Measurements from ENCODE around the gene SMIM41. TPM values are rescaled to one million over a fixed set of nuclear protein-coding genes. Genes with fewer than 3 reads are reported as not detected.

Gene SMIM41
- 0.35 TPM for total RNA-seq
- long read RNA-seq, partial matches to known transcripts, result 0 of 1 reads
- long read RNA-seq, other reads (novel, unspliced or antisense), result 0 of 1 reads

DNA sequence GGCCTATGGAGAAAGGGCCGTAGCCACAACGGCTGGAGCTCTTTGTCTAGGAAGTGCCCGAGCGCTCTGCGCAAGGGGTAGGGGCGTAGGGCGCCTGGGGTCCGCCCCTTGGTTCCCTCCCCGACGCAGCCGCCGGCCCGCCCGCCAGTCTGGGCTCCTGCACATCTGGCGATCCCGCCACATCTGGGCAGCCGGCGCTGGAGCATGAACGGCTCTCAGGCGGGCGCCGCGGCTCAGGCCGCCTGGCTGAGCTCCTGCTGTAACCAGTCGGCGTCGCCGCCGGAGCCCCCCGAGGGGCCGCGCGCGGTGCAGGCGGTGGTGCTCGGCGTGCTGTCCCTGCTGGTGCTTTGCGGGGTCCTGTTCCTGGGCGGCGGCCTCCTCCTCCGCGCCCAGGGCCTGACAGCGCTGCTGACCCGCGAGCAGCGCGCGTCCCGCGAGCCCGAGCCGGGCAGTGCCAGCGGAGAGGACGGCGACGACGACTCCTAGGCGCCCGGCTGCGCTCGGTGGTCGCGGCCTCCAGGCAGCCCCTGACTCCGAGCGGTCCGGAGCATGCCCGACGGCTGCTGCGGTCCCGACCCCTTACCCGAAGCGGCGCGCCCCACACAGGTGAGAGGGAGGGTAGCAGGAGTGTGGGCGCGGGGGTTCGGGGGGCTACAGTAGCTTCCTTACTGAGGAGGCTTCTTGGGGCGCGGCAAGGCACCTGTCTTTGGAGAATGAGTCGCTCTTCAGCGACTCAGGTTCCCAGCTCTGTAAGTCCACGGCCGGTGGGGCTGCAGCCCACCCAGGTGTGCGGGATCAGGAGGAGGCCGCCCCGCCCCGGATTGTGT lies at the start of gene SMIM41:
Gene SMIM41 (plus strand): TSS at position 129 of the 827 bp plus-strand sequence. CDS start 76 bp downstream, at position 205.
- intact Hi-C loops (cut with DNase I), result loop anchor here (5.0 kb wide), 2 partner anchors 52 to 77 kb away; no protein-coding TSS in a partner anchor
- ATAC-seq (ENCODE audit: poor library complexity), result peak; percentile 23
- DNase-seq, result no peak

DNA sequence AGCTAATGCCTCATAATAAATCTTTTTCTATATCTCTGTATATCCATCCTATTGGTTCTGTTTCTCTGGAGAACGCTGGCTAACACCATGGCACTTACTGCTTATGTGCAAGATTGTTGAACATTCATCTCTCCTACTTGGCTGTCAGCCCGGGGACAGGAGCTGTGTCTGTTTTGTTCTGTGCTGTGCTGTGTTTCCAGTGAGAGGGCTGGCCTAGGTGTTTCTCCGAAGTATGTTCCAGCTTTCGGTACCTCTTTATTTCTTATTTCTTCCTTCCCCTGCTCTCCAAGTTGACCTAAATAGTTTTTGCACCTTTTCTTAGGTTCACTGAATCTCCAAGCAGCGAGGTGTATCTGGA lies 47.1 kb upstream of the SMIM41 start:
- peak; percentile 55 for ATAC-seq (ENCODE audit: poor library complexity)

DNA sequence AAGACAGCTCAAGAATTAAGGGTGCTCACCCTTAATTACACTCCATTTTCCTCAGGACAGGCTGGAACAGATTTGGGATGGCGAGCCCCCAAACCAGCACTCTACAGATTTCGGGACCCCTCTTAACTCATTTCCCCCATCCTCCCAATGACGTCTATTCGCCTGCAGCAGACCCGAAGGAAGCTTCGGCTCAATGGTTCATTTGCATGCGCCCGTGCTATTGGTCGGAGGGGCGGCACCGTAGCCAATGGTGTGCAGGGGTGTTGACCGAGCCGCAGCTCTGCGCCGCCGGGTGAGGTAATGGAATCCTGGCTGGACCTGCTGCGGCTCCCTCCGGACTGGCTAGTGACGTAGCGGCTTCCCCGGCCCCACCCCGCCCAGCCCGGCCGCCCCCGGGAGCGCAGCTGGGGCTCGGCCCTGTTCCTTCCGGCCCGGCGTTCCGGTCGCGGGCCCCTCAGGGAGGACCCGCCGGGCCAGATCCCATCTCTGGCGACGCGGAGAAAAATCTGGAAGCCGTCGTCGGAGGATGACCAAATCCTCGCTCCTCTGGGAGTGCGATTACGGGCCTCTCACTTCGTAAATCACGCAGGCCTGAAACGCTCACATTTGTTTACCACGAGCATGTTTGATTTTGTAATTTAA lies 46.6 kb upstream of the SMIM41 start:
- intact Hi-C loops (cut with DNase I), result no loop called here
- peak; percentile 91 for ATAC-seq (ENCODE audit: poor library complexity)
- peak; percentile 98 for DNase-seq

More for the DNA sequence above, 47.1 kb upstream of the SMIM41 start:
- intact Hi-C loops (cut with DNase I), result no loop called here
- peak; percentile 78 for DNase-seq

DNA sequence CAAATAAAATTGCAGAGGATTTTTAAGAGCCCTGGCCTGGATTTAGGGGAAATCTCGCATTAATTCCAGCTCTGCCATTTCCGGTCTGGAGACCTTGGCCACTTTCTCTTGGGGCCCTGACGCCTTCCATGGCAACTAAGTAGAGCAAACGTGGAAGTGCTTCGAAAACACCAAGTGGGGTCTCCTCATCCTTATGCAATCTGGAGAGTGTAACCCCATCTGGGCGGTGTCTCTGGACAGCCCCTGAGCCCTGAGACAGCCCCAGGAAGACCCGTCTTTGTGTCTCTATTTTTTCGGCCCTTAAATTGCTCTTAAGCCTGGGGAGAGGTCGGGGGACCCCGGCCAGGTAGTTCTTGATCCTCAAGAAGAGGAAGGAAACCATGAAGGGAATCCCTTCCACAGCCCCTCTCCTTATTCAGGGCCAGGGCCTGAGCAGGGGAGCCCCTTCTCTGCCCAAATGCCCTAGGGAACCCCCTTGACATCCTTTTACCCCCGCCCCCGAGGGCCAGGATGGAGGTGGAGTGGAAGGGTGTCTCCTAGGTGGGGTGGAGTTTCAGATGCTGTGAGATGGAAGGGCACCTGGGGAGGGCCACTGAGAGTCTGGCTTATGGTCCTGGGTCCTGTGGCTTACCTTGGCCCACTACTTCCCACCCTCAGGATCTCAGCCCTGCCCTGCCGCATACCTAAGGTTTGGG lies 45.9 kb upstream of the SMIM41 start:
- DNase-seq, result no peak
- ATAC-seq (ENCODE audit: poor library complexity), result peak; percentile 0
- intact Hi-C loops (cut with DNase I), result no loop called here

DNA sequence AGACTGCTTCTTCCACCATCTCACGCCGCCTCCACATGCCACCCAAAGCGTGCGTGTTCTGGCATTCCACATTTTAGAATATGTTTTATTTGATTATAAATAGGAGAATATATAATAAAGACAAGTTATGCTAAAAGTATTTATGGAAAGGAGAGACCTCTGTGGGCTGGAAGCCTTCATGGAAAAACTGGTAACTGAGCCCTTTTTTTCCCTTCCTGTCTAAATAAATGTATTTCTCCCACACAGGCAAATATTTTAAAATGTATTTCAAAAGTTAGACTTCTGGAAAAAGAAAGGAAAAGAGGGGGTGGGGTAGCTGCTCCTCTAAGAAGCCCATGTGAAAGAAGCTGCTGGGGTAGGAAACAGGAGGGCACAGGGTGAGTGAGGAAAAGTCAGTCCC lies 44.3 kb upstream of the SMIM41 start:
- intact Hi-C loops (cut with DNase I), result no loop called here
- DNase-seq, result no peak
- no peak for ATAC-seq (ENCODE audit: poor library complexity)

DNA sequence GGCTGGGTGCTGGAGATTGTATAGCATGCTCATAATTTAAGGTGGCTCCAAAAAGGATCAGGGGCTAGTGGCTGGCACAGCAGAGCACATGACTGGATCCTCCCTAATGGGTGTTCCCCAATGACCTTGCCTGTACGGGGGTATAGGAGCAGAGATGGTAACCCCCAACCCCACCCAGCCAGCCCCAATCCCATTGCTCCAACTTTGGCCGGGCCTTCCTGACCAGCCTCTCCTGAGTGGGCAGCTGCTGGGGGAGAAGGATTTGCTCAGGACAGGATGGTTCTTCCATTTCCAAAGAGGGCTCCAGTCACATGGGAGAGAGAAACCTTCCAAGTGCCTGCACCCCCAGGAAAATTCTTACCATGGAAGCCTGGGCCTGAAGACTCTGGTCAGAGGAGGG lies 43.6 kb upstream of the SMIM41 start:
- intact Hi-C loops (cut with DNase I), result no loop called here
- ATAC-seq (ENCODE audit: poor library complexity), result no peak
- DNase-seq, result no peak

DNA sequence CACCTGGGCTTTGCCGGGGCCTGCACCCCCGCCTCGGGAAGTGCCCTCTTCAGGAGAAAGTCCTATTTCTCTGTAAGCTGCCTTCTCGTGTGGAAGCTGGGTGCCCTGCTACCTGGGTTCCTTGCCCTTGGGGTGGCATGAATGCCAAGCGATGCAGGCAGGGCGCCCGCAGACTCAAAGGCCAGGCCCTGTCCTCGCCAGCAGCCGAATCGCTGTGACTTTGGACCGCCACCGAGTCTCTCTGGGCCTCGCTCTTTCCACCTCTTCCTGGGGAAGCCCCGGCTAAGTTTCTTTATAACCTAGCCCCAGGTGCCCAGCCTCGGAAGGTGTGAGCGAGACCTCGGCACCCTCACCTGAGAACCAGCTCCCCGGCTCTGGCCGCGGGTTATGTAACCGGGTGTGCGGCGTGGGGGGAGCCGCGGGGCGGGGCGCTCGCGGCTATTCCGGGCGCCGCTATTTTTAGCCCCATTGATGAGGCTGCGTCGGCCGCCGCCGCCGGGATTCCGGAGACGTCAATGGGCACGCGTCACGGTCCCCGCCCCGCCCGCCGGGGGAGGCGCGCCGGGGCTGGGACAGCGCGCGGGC lies 42.8 kb upstream of the SMIM41 start:
- DNase-seq, result peak; percentile 93
- peak; percentile 71 for ATAC-seq (ENCODE audit: poor library complexity)
- intact Hi-C loops (cut with DNase I), result no loop called here

DNA sequence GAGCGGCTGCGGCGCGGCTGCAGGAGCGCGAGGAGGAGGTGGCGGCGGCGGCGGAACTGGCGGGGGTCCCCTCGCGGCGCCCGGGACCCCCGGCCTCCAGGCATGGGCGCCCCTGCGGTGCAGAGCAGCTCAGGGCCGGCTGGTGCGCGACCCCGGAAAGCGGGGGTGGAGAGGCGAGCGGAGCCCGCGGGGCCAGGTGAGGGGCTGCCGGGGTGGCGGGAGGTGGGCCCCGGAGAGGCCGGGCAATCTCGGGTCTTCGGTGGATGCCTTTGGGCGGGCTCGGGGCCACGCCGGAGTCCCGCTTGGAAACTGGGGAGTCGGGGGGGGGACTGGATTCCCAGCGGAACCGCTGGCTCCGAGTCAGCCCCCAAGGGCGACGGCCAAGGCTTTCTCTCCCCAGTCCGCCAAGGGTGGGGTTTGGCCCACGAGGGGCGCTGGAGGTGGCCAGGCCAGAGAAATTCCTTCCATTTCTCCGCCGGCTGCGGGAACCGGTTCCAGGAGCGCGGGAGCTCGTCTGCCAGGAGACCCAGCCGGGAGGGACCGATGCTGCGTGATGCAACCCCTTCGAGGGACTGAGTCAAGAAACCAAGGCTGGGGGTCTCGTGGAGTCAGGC lies 42.1 kb upstream of the SMIM41 start:
- intact Hi-C loops (cut with DNase I), result no loop called here
- peak; percentile 75 for DNase-seq
- no peak for ATAC-seq (ENCODE audit: poor library complexity)

DNA sequence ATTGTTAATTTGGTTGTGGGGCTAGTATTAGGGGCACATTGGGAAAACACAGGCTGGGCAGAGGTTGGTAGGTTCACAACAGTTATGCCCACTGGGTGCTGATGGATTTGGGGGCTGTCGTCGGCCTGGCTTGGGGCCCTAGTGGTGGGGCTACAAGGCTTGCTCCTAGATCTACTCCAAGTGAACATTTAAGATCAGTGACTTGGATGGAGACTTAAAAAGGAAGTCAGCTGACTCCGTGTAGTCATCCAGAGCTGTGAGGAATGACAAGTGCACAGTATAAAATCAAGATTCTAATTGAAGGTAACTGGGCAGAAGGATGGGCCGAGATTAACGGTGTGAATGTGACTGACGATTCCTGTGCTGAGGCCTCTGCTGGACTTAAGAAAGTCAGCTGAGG lies 41.1 kb upstream of the SMIM41 start:
- ATAC-seq (ENCODE audit: poor library complexity) (no peak), DNase-seq (no peak)
- intact Hi-C loops (cut with DNase I), result no loop called here

DNA sequence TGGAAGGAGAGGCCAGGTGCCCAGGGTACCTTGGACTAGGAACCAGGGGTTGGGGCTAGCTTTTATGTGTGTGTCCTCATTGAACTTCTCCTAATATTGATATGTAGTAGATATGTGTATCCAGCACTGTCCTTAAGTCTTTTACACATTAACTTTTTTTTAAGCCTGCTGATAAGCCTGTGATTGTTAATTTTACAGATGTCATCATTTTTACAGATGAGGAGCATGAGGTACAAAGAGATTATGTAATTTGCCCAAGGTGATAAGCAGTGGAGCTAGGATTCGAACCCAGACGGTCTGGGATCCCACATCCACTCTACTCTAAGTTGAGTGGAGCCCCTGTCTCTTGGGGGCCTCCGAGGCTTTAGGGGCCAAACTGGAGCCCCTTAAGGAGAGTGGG lies 38.5 kb upstream of the SMIM41 start:
- DNase-seq (no peak), ATAC-seq (ENCODE audit: poor library complexity) (no peak)
- intact Hi-C loops (cut with DNase I), result no loop called here

DNA sequence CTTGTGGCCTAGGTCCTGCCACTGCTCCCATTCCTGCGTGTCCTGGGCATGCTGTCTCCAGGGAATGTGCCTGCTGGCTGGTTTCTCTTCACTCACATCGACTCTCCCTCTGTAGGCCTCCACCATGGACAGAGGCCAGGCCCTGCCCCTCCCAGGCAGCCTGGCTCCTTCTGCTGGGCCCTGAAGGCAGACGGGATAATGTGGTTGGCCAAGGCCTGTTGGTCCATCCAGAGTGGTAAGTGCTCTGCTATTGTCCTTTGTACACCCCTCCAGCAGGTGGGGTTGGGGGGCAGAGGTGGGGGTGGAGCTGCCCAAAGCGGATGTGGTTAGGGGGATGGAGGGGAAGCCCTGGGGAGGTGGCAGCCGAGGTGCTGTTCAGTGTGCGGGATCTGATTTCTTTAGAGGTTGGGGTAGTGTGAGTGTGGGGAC lies 37.8 kb upstream of the SMIM41 start:
- intact Hi-C loops (cut with DNase I), result no loop called here
- DNase-seq (peak; percentile 79), ATAC-seq (ENCODE audit: poor library complexity) (peak; percentile 30)

DNA sequence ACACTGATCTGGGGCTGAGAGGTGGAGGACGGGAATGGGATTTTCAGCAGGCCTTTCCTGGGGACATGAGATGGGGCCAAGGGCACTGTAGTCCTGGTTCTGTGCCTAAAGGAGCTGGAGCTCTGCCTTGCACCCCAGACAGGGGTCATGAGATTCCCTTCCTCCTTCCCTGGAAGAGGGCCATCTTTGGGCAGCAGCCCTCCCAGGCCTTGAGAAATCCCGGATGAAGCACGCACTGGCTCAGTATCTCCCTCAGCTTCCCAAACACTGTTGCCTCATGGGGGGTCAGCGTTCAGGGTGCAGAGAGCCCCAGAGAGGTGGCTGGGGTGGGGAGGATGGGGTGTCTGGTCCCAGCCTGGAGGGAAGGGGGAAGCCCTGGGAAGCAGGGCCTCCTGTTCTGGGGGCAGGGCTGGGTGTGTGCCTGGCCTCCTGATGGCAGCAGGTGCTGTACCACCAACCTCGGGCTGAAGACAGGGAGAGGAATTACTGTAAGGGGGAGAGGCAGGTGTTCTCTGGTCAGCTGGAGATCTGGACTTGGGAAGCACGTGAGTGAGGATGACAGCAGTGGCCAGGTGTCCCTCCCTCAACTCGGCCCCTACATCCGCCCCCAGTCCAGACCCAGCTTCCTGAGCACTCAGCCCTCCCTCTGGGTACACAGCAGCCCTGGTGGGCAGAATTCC lies 36.7 kb upstream of the SMIM41 start:
- intact Hi-C loops (cut with DNase I), result no loop called here
- ATAC-seq (ENCODE audit: poor library complexity), result no peak

DNA sequence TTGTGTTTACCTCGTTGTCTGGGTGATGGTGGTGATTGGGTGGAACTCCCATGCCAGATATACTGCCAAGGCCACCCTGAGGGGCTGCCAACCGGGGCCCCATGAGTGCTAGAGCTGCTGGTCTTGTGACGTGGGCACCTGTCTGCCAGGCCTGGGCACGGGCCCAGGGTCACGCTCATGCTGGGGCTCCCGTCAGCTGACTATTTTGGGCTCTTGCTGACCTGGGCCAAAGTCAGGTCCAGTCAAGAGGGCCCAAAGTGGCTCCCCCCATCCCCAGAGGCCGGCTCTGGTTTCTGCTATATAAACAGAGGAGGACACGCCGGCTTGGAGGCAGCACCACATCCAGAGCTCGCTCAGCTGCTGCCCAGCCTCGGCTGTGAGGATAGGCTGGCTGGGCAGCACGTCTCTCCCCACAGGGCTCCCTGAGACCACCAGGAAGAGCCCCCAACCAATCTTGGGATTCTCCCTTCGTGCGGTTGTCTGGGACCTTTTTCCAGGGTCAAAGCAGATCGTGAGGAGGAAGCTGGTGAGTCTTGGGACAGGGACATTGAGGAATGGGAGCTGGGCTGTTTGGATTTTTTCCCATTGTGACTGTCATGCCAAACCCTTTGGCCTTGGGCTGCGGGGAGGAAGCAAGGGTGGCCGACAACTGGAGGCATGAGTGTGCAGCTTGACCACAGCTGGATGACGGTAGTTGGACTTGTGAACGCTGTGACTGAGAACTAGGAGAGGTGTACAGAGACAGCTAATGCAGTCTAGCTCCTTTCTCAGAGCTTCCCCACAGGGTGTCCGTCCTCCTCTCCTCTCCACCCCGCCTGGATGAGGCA lies 35.9 kb upstream of the SMIM41 start:
- intact Hi-C loops (cut with DNase I), result no loop called here
- ATAC-seq (ENCODE audit: poor library complexity) (peak; percentile 77), DNase-seq (peak; percentile 89)

More for the DNA sequence above, 36.7 kb upstream of the SMIM41 start:
- DNase-seq, result no peak

DNA sequence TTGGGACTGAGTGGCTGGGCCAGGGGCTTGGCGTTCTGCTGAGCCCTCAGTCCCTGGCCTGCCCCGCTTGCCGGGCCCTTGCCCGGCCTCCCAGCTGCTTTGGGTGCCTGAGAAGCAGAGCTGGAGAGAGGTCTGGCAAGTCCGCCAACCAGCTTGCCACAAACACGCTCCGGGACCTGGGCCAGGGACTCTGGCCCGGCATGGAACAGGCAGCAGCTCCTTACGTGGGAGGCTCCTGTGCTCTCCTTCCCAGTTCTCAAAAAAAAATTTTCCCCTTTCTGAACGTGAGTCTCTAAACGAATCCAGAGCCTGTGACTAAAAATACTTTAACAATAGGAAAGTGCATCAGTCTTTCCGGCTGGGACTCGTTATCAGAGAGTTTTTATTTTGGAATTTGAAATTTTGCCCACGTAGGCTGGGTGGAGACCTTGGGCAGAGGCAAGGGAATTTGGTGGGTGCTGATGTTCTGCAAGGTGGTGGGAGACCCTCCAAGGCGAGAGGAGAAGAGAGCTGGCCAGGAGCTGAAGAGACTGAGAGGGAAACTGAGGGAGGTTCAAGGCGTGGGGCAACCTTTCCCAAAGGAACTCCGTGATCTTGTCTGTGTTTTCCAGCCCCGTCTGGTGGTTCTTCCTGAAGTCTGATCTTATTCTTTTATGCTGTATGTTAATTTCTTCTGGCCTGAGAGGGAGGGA lies 35.1 kb upstream of the SMIM41 start:
- intact Hi-C loops (cut with DNase I), result no loop called here

DNA sequence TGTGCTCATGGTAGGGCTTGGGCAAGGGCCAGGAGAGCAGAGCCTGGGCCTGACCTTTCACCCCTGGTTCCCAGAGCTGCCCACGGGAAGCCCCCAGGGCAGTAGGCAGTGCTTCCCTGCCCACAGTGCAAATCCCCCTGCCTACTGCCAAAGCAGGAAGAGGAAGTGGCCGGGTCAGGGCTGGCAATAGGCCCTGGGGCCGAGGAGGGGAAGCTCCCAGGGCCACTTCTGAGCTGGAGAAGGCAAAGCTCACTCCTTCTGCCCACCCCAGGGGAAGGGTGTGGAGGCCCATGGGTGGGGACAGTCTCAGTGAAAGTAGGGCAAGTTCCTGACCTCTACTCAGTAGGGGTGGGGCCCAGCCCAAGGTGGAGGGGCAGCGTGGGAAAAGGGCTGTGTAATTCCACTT lies 33.7 kb upstream of the SMIM41 start:
- DNase-seq (peak; percentile 79), ATAC-seq (ENCODE audit: poor library complexity) (no peak)
- intact Hi-C loops (cut with DNase I), result no loop called here

More for the DNA sequence above, 35.1 kb upstream of the SMIM41 start:
- ATAC-seq (ENCODE audit: poor library complexity) (peak; percentile 78), DNase-seq (peak; percentile 91)

DNA sequence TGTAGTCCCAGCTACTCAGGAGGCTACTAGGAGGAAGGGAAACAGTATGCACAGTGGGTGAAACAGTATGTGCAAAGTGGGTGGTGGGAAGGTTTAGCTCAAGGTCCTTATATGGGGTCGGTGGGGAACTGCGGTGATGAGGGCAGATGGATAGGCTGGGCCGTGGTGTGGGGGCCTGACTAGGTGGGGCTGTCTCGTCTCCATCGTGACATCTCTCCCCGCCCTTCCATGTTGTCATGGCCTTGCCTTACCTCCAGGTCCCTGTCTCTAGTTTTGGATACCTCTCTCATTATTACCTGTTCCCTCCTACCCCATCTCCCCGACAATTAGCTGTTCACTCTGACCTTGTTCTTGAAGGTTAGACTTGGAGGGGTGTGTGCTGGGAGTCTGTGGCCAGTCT lies 32.6 kb upstream of the SMIM41 start:
- ATAC-seq (ENCODE audit: poor library complexity) (no peak), DNase-seq (no peak)
- intact Hi-C loops (cut with DNase I), result no loop called here

DNA sequence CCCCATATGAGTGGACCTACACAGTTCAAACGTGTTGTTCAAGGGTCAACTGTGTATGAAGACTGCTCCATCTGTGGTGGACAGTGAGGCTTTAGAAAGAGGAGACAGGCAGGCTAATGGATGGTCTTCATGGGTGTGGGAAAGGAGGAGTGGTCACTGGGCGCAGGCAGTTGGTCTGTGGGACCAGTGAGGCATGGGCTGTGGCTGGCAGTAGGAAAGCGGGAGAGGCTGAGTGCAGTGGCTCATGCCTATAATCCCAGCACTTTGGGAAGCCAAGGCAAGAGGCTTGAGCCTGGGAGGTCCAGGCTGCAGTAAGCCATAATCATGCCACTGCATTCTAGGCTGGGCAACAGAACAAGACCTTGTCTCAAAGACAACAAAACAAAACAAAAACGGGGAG lies 30.2 kb upstream of the SMIM41 start:
- no peak for DNase-seq
- ATAC-seq (ENCODE audit: poor library complexity), result no peak
- intact Hi-C loops (cut with DNase I), result no loop called here

Data from Right ventricle myocardium superior (tissue), 1 donor.